Lung (tissue), 12 donors: ENCODE results near the gene RNF13. TPM values are rescaled to one million over a fixed set of nuclear protein-coding genes. Genes with fewer than 3 reads are reported as not detected.
"Not testable (repeated sequence)": the region's sequence is repeated elsewhere in the genome, so short reads cannot be mapped to it uniquely, and the experiment has no call there.

Source experiments
- ATAC-seq: fragments of 200-7000 bp; cut with Tn5 transposase; one replicate; pipeline ENCODE4 v1.9.1; 2020; ENCODE audit warnings: moderate number of reproducible peaks; ENCODE audit not compliant: insufficient read depth, low FRiP score
- DNase-seq, 3 donors: peaks; one replicate each; pipeline ENCODE4 v3.0.0-alpha.2; 2013 to 2017
- H3K27ac ChIP-seq, 2 donors: one replicate each; pipeline ENCODE4 v1.5.1; 2013; ENCODE audit warnings: mild to moderate bottlenecking in 2 of 2, moderate library complexity in 2 of 2, control low read depth in 1 of 2, inconsistent platforms in 1 of 2, low read depth in 1 of 2, low read length in 1 of 2
- H3K27me3 ChIP-seq, 3 donors: one replicate each; pipeline ENCODE4 v1.5.1; 2013; ENCODE audit warnings: low read length in 2 of 3; ENCODE audit not compliant: control insufficient read depth in 3 of 3, insufficient read depth in 3 of 3
- H3K36me3 ChIP-seq, 4 donors: one replicate each; pipeline ENCODE4 v1.5.1; 2013; ENCODE audit warnings: low read length in 4 of 4, mild to moderate bottlenecking in 1 of 4, moderate library complexity in 1 of 4; ENCODE audit not compliant: control insufficient read depth in 4 of 4, insufficient read depth in 4 of 4
- H3K4me1 ChIP-seq, 5 donors: one replicate each; pipeline ENCODE4 v1.5.1; 2013; ENCODE audit warnings: low read length in 5 of 5, mild to moderate bottlenecking in 2 of 5, moderate library complexity in 1 of 5; ENCODE audit not compliant: control insufficient read depth in 5 of 5, insufficient read depth in 5 of 5
- H3K4me3 ChIP-seq: one replicate; pipeline ENCODE4 v1.5.1; 2013; ENCODE audit warnings: mild to moderate bottlenecking, control low read depth, moderate library complexity
- H3K9ac ChIP-seq, 2 donors: one replicate each; pipeline ENCODE4 v1.5.1; 2013; ENCODE audit warnings: low read length in 2 of 2, control low read depth in 1 of 2; ENCODE audit not compliant: insufficient read depth in 1 of 2
- H3K9me3 ChIP-seq, 4 donors: one replicate each; pipeline ENCODE4 v1.5.1; 2013; ENCODE audit warnings: low read length in 3 of 4, mild to moderate bottlenecking in 1 of 4, moderate library complexity in 1 of 4; ENCODE audit not compliant: control insufficient read depth in 4 of 4, insufficient read depth in 3 of 4
- WGBS, 2 donors: extraction: QIAGEN DNeasy Blood & Tissue Kit; methylation state at CpG; one replicate each; pipeline ENCODE4 v1.1.7; 2013; 5-methylcytosine and 5-hydroxymethylcytosine counted together
- polyA plus RNA-seq, 2 donors: library from polyadenylated mRNA; stranded (reverse); fragments of 200-250 nt; gene quantifications; one replicate each; pipeline ENCODE4 v1.2.1, GENCODE V29; 2013
- total RNA-seq, 2 donors: library from RNA; depleted of rRNA in 1 of 2; stranded (reverse); fragments of >200 nt in 1 of 2; gene quantifications; one replicate each; pipeline ENCODE4 v1.2.1, GENCODE V29; 2014 to 2021
- TF ChIP-seq, protein P1 (sequence below): IDR thresholded peaks from 2 replicates; pipeline ENCODE4 v1.5.1; 2012; ENCODE audit warnings: mild to moderate bottlenecking; ENCODE audit errors: control extremely low read depth, extremely low read depth
- donor health status: control.
- donor health status: control.
- donor health status: Bipolar disorder and iron deficiency.
- donor health status: healthy.
- donor health status: DM: yes; HTN: yes; CAD: no.

The RNF13 gene
- total and polyA plus RNA-seq, 4 donors, result 56.2 to 170 (median 96.7) TPM

DNA sequence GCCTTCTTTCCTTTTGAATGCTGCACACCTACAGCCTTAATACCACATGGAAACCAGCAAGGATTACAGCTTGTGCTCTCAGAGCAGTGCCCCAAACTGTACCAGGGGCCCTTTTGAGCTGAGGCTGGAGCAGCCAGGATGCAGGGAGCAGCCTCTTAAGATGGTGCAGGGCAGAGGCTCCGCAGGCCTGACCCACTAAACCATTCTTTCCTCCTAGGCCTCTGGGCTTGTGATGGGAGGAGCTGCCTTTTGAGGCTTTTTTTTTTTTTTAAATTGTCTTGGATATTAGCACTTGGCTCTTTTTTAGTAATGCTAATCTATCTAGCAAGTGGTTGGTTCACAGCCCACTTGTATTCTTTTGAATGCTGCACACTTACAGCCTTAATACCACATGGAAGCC lies 120.0 kb downstream of the RNF13 start:
- Histone ChIP-seq H3K9ac (no peak overlapping the region), H3K27me3 (no peaks in the 10 kb centered on the region), H3K4me3 (no peak overlapping the region), H3K9me3 (peaks cover 0 to 7% (median 0%) of the 10 kb centered on the region in 4 donors), H3K36me3 (peaks cover 0 to 17% (median 2%) of the 10 kb centered on the region in 4 donors), H3K4me1 (peaks cover 0 to 3% (median 0%) of the 10 kb centered on the region in 5 donors), H3K27ac (no peak overlapping the region)
- TF ChIP-seq, protein P1, sequence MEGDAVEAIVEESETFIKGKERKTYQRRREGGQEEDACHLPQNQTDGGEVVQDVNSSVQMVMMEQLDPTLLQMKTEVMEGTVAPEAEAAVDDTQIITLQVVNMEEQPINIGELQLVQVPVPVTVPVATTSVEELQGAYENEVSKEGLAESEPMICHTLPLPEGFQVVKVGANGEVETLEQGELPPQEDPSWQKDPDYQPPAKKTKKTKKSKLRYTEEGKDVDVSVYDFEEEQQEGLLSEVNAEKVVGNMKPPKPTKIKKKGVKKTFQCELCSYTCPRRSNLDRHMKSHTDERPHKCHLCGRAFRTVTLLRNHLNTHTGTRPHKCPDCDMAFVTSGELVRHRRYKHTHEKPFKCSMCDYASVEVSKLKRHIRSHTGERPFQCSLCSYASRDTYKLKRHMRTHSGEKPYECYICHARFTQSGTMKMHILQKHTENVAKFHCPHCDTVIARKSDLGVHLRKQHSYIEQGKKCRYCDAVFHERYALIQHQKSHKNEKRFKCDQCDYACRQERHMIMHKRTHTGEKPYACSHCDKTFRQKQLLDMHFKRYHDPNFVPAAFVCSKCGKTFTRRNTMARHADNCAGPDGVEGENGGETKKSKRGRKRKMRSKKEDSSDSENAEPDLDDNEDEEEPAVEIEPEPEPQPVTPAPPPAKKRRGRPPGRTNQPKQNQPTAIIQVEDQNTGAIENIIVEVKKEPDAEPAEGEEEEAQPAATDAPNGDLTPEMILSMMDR, result no peak
- 100% methylated on average over 1 of the region's 1 CpG for WGBS, 2 donors
- no peak for DNase-seq
- no peak for ATAC-seq

DNA sequence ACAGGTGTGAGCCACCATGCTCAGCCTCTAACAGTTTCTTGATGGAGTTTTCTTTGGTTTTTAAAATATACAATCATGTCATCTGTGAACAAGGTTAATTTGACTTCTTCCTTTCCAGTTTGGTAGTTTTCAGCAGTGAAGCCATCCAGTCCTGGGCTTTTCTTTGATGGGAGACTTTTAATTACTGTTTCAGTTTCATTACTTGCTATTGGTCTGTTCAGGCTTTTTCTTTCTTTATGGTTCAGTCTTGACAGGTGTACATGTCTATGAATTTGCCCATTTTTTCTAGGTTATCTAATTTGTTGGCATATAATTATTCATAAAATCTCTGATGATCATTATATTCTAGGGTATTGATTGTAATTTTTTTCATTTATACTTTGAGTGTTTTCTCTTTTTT lies 120.8 kb downstream of the RNF13 start:
- Histone ChIP-seq H3K36me3 (peaks cover 0 to 17% (median 1%) of the 10 kb centered on the region in 4 donors), H3K27me3 (no peaks in the 10 kb centered on the region), H3K9me3 (peaks cover 0 to 7% (median 0%) of the 10 kb centered on the region in 4 donors), H3K27ac (no peak overlapping the region), H3K9ac (no peak overlapping the region), H3K4me1 (peaks cover 0 to 3% (median 0%) of the 10 kb centered on the region in 5 donors), H3K4me3 (no peak overlapping the region)
- TF ChIP-seq, protein P1, result no peak
- ATAC-seq, result no peak
- no peak for DNase-seq

DNA sequence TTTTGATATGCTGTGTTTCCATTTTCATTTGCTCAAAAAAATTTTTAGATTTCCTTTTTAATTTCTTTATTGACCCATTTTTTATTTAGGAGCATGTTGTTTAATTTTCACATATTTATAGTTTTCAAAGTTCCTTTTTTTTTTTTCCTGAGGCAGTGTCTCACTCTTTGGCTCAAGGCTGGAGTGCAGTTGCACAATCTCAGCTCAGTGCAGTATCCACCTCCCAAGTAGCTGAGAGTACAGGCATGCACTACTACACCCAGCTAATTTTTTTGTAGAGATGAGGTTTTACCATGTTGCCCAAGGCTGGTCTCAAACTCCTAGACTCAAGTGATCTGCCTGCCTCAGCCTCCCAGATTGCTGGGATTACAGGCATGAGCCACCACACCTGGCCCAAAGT lies 121.5 kb downstream of the RNF13 start:
- Histone ChIP-seq H3K4me3 (no peak overlapping the region), H3K4me1 (peaks cover 0 to 3% (median 0%) of the 10 kb centered on the region in 5 donors), H3K36me3 (peaks cover 0 to 17% (median 2%) of the 10 kb centered on the region in 4 donors), H3K27ac (no peak overlapping the region), H3K9me3 (peaks cover 0 to 7% (median 0%) of the 10 kb centered on the region in 4 donors), H3K9ac (no peak overlapping the region), H3K27me3 (no peaks in the 10 kb centered on the region)
- TF ChIP-seq, protein P1, result no peak
- ATAC-seq (no peak), DNase-seq (peak in 2 of 3 donors; percentile 19 to 41)

DNA sequence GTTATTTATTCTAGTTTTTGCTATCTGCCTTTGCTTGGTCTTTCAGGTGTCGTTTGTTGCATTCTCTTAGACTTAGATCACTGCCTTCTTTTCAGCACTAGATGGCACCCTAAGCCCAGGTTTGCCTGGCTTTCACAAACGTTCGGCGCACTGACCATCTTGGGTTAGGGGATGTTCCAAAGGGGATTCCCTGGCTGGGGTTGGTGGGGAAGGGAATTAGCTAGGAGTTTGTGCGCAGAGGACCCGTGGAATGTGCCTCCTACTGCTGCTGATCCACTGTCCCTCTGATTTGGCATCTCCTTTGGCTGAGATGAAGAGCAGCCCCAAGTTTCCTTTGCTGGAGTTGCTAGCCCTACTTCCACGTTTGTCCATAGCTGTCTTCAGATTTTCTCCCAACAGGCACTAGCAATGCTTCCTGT lies 123.8 kb downstream of the RNF13 start:
- Histone ChIP-seq H3K9me3 (peaks cover 0 to 7% (median 0%) of the 10 kb centered on the region in 4 donors), H3K27ac (peak overlapping the region in 1 of 2 donors; percentile 20), H3K36me3 (peaks cover 0 to 15% (median 1%) of the 10 kb centered on the region in 4 donors), H3K4me3 (no peak overlapping the region), H3K9ac (no peak overlapping the region), H3K4me1 (peaks cover 0 to 3% (median 0%) of the 10 kb centered on the region in 5 donors), H3K27me3 (no peaks in the 10 kb centered on the region)
- WGBS, 2 donors, result 52 to 58% methylated on average over 7 of the region's 7 CpGs
- DNase-seq, result peak; percentile 32 to 49 (median 43)
- peak; percentile 82 for ATAC-seq
- TF ChIP-seq, protein P1, result peak; percentile 47

DNA sequence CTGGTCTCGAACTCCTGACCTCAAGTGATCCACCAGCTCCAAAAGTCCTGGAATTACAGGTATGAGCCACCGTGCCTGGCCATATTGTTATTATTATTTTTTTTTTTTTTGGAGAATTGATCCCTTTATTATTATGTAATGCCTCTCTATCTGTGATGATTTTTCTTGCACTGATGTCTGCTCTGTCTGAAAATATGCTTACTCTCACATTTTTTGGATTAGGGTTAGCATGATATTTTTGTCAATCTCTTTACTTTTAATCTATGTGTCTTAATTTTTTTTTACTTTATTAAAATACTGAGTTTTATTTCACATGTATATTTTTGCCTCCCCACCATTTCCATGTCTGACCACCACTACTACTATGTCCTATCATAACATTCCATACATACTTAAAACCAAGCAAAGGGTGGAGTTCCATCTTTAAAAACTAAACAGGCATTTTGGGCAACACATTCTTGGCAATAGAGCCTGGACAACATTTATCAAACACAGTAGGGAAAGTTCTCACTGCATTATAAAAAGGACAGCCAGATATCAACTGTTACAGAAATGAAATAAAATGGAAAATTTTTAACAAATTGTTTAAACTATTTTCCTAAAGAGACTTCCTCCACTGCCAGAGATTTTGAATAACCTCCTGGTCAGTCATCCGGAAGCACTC lies 125.5 kb downstream of the RNF13 start:
- not testable (repeated sequence) for H3K27me3 ChIP-seq
- WGBS, 2 donors, result 89 to 93% methylated on average over 3 of the region's 3 CpGs

More for the DNA sequence above, 125.5 kb downstream of the RNF13 start:
- H3K9me3 ChIP-seq, result peaks cover 0 to 11% (median 0%) of the 10 kb centered on the region in 4 donors
- H3K27ac ChIP-seq, H3K9ac ChIP-seq, ATAC-seq, H3K36me3 ChIP-seq, DNase-seq, H3K4me3 ChIP-seq, H3K4me1 ChIP-seq: not testable (repeated sequence)
